HEK293T (cell line): Measurements from ENCODE around the gene DKK2.

Experiments
- ARNT ChIP-seq: fragments of 450-650 bp; IDR thresholded peaks from 2 replicates; pipeline ENCODE4 v1.6.1; 2017; ENCODE audit warnings: mild to moderate bottlenecking
- HDGF ChIP-seq: fragments of 450-650 bp; IDR thresholded peaks from 2 replicates; pipeline ENCODE4 v1.6.1; 2017; ENCODE audit warnings: antibody characterized with exemption, borderline replicate concordance

- TF ChIP-seq ARNT (no peak), HDGF (no peak)
Observed at GRCh38 chr4:107009196-107009968, 26.7 kb downstream of the DKK2 start.
